Osteocyte (in vitro differentiated cells): ENCODE results near the gene TRAF5. TPM values are rescaled to one million over a fixed set of nuclear protein-coding genes. Genes with fewer than 3 reads are reported as not detected.

Experiments
- DNase-seq: peaks from one replicate; pipeline ENCODE4 v3.0.0; 2021; ENCODE audit warnings: mixed read lengths; ENCODE audit not compliant: unreplicated experiment; ENCODE audit errors: extremely low spot score
- H3K27ac Mint-ChIP-seq: one replicate; pipeline ENCODE4 v1.8.0; 2021; ENCODE audit warnings: mild to moderate bottlenecking, mixed read lengths; ENCODE audit not compliant: unreplicated experiment
- H3K27me3 Mint-ChIP-seq: one replicate; pipeline ENCODE4 v1.8.0; 2021; ENCODE audit warnings: mixed read lengths; ENCODE audit not compliant: unreplicated experiment
- H3K36me3 Mint-ChIP-seq: one replicate; pipeline ENCODE4 v1.8.0; 2021; ENCODE audit warnings: mixed read lengths; ENCODE audit not compliant: unreplicated experiment
- H3K4me1 Mint-ChIP-seq: one replicate; pipeline ENCODE4 v1.8.0; 2021; ENCODE audit warnings: mixed read lengths; ENCODE audit not compliant: unreplicated experiment
- H3K4me3 Mint-ChIP-seq: one replicate; pipeline ENCODE4 v1.8.0; 2021; ENCODE audit warnings: mild to moderate bottlenecking, moderate library complexity, mixed read lengths; ENCODE audit not compliant: unreplicated experiment
- H3K9me3 Mint-ChIP-seq: one replicate; pipeline ENCODE4 v1.8.0; 2021; ENCODE audit warnings: mixed read lengths; ENCODE audit not compliant: unreplicated experiment
- total RNA-seq: library from RNA; stranded (reverse); gene quantifications from 2 replicates; pipeline ENCODE4 v1.2.1, GENCODE V29; 2021
- TF ChIP-seq, protein P1 (sequence below): fragments of 200-600 bp; sonication (generic); IDR thresholded peaks from 2 replicates; pipeline ENCODE4 v1.5.0; 2021; ENCODE audit warnings: antibody characterized with exemption, mild to moderate bottlenecking, moderate library complexity

Gene TRAF5
- total RNA-seq, 1 donor from 2014 or later, result 45.2 TPM

DNA sequence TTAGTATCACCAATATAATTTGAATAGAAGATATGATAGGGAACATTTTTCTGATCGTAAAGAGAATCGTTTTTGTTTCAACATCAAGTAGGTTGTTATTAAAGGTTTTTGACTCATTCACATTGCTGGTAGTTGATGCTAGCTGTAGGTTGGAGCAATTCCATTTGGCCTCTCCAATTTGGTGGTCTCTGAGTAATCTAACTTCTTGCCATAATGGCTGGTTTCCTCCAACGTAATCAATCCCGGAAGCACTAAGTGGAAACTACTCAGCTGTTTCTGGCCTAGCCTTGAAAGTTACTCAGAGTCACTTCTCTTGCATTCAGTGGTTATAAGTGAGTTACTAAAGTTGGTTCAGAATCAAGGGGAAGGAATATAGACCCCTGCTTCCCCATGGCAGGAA, 41.4 kb upstream of the TRAF5 start:
- H3K9me3 Mint-ChIP-seq, result no peaks in the 10 kb centered on the region
- TF ChIP-seq, protein P1, sequence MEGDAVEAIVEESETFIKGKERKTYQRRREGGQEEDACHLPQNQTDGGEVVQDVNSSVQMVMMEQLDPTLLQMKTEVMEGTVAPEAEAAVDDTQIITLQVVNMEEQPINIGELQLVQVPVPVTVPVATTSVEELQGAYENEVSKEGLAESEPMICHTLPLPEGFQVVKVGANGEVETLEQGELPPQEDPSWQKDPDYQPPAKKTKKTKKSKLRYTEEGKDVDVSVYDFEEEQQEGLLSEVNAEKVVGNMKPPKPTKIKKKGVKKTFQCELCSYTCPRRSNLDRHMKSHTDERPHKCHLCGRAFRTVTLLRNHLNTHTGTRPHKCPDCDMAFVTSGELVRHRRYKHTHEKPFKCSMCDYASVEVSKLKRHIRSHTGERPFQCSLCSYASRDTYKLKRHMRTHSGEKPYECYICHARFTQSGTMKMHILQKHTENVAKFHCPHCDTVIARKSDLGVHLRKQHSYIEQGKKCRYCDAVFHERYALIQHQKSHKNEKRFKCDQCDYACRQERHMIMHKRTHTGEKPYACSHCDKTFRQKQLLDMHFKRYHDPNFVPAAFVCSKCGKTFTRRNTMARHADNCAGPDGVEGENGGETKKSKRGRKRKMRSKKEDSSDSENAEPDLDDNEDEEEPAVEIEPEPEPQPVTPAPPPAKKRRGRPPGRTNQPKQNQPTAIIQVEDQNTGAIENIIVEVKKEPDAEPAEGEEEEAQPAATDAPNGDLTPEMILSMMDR, result no peak
- no peak overlapping the region for H3K4me3 Mint-ChIP-seq
- DNase-seq, result no peak
- no peaks in the 10 kb centered on the region for H3K27me3 Mint-ChIP-seq
- H3K4me1 Mint-ChIP-seq, result peaks cover 1% of the 10 kb centered on the region
- H3K36me3 Mint-ChIP-seq, result peaks cover 34% of the 10 kb centered on the region
- no peak overlapping the region for H3K27ac Mint-ChIP-seq

DNA sequence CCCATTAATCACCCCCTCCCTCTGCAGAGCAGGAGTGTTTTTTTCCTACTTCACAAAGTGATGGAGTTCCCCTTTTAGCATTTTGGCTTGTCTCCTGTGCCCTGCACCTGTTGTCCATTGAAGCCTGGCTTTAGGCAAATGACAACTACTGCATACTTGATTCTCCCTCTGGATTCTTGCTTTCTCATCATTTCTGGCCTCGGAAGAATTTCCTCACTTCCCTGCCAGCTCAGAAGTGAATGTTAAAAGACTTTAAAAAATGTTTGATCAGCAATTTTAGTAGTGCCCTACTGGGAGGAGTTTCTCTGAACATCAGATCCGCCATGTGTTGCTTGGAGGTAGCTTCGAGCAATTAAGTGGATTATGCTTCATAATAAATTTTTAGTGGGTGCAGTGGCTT, 39.4 kb upstream of the TRAF5 start:
- no peak for DNase-seq
- H3K36me3 Mint-ChIP-seq, result peaks cover 49% of the 10 kb centered on the region
- H3K4me3 Mint-ChIP-seq, result no peak overlapping the region
- H3K27me3 Mint-ChIP-seq, result no peaks in the 10 kb centered on the region
- TF ChIP-seq, protein P1, result no peak
- H3K9me3 Mint-ChIP-seq, result no peaks in the 10 kb centered on the region
- no peak overlapping the region for H3K27ac Mint-ChIP-seq
- H3K4me1 Mint-ChIP-seq, result peaks cover 4% of the 10 kb centered on the region

DNA sequence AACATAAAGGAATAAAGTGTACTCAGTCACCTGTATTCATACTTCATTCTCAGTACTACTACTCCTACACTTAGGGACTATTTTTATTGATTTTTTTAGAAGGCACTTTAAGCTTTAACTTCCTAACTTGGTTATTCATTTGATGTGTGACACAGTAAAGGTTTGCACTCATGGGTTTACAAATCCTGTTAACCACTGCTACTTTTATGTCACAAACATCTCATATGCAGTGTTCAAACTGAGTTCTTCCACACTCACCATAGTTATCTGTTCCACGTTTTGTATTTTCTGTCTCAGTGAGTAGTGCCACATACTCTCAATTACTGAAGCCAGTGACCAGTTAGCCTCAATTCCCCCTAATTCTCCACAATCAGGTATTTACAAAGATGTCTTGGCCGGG, 34.2 kb upstream of the TRAF5 start:
- DNase-seq, result no peak
- Mint-ChIP-seq H3K4me3 (no peak overlapping the region), H3K4me1 (peaks cover 20% of the 10 kb centered on the region), H3K36me3 (peaks cover 48% of the 10 kb centered on the region), H3K9me3 (no peaks in the 10 kb centered on the region), H3K27ac (no peak overlapping the region), H3K27me3 (no peaks in the 10 kb centered on the region)
- TF ChIP-seq, protein P1, result no peak

DNA sequence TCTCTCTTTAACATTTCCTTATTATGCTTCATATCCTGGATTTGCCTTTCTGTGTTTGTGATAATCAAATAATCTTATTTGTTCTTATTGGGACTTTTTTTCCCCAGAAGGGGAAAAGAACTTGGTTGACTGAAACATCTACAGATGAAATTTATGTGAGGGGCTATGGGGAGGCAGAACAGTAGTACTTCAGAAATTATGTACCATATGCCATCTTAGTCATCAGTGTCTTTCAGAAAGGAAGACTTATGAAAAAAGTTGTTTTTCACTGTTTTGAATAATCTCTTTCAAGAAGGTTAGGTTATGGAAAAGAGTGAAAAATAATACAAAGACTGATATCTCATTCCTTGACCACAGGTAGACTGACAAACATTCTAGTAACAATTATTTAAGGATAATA, 30.2 kb upstream of the TRAF5 start:
- Mint-ChIP-seq H3K9me3 (no peaks in the 10 kb centered on the region), H3K4me3 (no peak overlapping the region), H3K36me3 (peaks cover 57% of the 10 kb centered on the region), H3K27me3 (no peaks in the 10 kb centered on the region), H3K4me1 (peaks cover 16% of the 10 kb centered on the region), H3K27ac (no peak overlapping the region)
- DNase-seq, result no peak
- TF ChIP-seq, protein P1, result no peak

DNA sequence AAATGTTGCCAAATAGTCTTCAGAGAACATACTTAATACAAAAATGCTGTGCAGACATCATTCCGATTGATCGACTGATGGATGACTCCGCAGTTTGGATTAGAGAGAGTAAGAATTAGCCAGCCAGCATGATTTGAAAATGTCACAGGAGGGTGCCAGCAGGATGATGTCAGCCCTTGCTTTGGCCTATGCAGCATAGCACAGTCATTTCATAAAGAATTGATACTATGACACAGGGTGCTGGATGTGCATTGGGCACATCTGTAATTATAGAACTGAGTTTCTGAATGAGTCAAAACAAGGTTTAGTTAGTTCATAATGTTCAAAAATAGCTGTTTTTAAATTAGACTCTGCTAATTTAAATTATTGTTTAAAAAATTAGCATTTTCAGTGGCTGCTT, 21.6 kb upstream of the TRAF5 start:
- Mint-ChIP-seq H3K27ac (no peak overlapping the region), H3K9me3 (no peaks in the 10 kb centered on the region), H3K27me3 (no peaks in the 10 kb centered on the region), H3K4me3 (no peak overlapping the region), H3K36me3 (peaks cover 54% of the 10 kb centered on the region), H3K4me1 (peaks cover 4% of the 10 kb centered on the region)
- DNase-seq, result no peak
- TF ChIP-seq, protein P1, result no peak
